Mesendoderm (in vitro differentiated cells): ENCODE measurements around the gene CCL25.

Experiments used
- DNase-seq: peaks from one replicate; pipeline ENCODE4 v3.0.0; 2013
- H2AK5ac ChIP-seq: 2 replicates; pipeline ENCODE4 v1.6.1; 2013; ENCODE audit warnings: low read length, inconsistent platforms
- H2BK120ac ChIP-seq: 2 replicates; pipeline ENCODE4 v1.6.1; 2013; ENCODE audit warnings: low read depth, mild to moderate bottlenecking, low read length, moderate library complexity, mixed read lengths
- H2BK15ac ChIP-seq: replicated peaks from 2 replicates; pipeline ENCODE4 v1.6.1; 2013; ENCODE audit warnings: low read depth, mild to moderate bottlenecking, moderate library complexity
- H2BK5ac ChIP-seq: 2 replicates; pipeline ENCODE4 v1.6.1; 2013; ENCODE audit warnings: low read length, inconsistent platforms
- H3K18ac ChIP-seq: 2 replicates; pipeline ENCODE4 v1.6.1; 2013; ENCODE audit warnings: mild to moderate bottlenecking, low read length, mixed read lengths
- H3K23ac ChIP-seq: one replicate; pipeline ENCODE4 v1.6.1; 2013; ENCODE audit warnings: low read length
- H3K27ac ChIP-seq: 2 replicates; pipeline ENCODE4 v1.5.1; 2013; ENCODE audit warnings: low read depth, mild to moderate bottlenecking, inconsistent platforms, low read length, moderate library complexity
- H3K27me3 ChIP-seq: 2 replicates; pipeline ENCODE4 v1.6.1; 2013; ENCODE audit warnings: low read length, control low read depth, mild to moderate bottlenecking, inconsistent platforms; ENCODE audit not compliant: insufficient read depth, poor library complexity
- H3K36me3 ChIP-seq: 2 replicates; pipeline ENCODE4 v1.6.1; 2013; ENCODE audit warnings: low read length, inconsistent platforms; ENCODE audit not compliant: control insufficient read depth, insufficient read depth
- H3K4ac ChIP-seq: one replicate; pipeline ENCODE4 v1.6.1; 2013; ENCODE audit warnings: low read depth, mild to moderate bottlenecking, low read length, moderate library complexity
- H3K4me1 ChIP-seq: 2 replicates; pipeline ENCODE4 v1.6.1; 2013; ENCODE audit warnings: low read depth, low read length, inconsistent platforms; ENCODE audit not compliant: control insufficient read depth
- H3K4me2 ChIP-seq: 2 replicates; pipeline ENCODE4 v1.6.1; 2013; ENCODE audit warnings: low read length
- H3K4me3 ChIP-seq: 2 replicates; pipeline ENCODE4 v1.5.1; 2013; ENCODE audit warnings: mild to moderate bottlenecking, low read length
- H3K56ac ChIP-seq: one replicate; pipeline ENCODE4 v1.6.1; 2013; ENCODE audit warnings: low read length
- H3K79me1 ChIP-seq: 2 replicates; pipeline ENCODE4 v1.6.1; 2013; ENCODE audit warnings: low read length, inconsistent platforms
- H3K79me2 ChIP-seq: 2 replicates; pipeline ENCODE4 v1.6.1; 2013; ENCODE audit warnings: mild to moderate bottlenecking, low read length; ENCODE audit not compliant: control insufficient read depth, insufficient read depth
- H3K9ac ChIP-seq: 2 replicates; pipeline ENCODE4 v1.6.1; 2013; ENCODE audit warnings: low read length, inconsistent platforms
- H4K5ac ChIP-seq: one replicate; pipeline ENCODE4 v1.6.1; 2013; ENCODE audit warnings: low read length
- H4K8ac ChIP-seq: one replicate; pipeline ENCODE4 v1.6.1; 2013; ENCODE audit warnings: low read depth, mild to moderate bottlenecking, control low read depth, low read length, moderate library complexity
- WGBS: extraction: QIAGEN DNeasy Blood & Tissue Kit; methylation state at CpG from one replicate; pipeline ENCODE4 v1.1.7; 2013; ENCODE audit warnings: low lambda C conversion rate, missing lambda C conversion rate; ENCODE audit not compliant: insufficient coverage; ENCODE audit errors: extremely low coverage; 5-methylcytosine and 5-hydroxymethylcytosine counted together

CCL25 gene

DNA sequence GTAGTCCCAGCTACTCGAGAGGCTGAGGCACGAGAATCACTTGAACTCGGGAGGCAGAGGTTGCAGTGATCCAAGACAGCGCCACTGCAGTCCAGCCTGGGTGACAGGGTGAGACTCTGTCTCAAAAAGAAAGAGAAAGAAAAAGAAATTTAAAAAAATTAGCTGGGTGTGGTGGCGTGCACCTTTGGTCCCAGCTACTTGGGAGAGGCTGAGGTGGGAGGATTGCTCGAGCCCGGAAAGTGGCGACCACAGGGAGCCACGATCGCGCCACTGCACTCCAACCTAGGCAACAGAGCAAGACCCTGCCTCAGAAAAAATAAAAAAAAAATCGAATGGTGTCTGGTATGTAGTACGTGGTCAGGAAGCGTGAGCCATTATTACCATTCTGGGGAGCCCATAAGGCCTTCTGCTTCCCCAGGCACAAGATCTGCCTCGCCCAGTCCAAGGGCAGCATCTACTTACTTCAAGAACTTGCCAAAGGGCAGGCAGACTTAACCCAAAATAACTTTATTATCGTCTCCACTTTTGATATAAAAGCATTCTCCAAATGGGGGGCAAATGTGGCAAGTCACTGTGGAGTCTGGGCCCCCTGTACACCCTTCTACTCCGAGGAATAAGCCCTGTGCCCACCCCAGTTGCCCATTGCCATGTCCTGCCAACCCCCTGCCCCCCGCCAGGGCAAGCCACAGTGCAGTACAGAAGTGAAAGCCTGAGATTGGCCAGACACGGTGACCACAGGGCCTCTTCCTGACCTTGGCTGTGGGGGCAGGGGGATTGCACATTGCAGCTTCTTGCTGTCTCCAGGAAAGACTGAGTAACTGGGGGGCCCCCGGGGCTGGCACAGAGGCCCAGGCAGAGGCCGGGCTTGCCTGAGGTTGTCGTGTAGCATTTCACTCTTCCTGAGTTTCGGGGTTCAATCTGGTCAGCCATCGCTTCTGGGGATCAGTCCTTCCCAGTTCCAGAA, 12.6 kb downstream of the CCL25 start:
- no peaks in the 10 kb centered on the region for H3K79me1 ChIP-seq
- no peak overlapping the region for H3K56ac ChIP-seq
- H2BK120ac ChIP-seq: no peak overlapping the region
- H3K27me3 ChIP-seq: no peaks in the 10 kb centered on the region
- H3K23ac ChIP-seq: no peak overlapping the region
- no peak overlapping the region for H4K8ac ChIP-seq
- no peak for DNase-seq
- no peak overlapping the region for H3K18ac ChIP-seq
- H3K4me2 ChIP-seq: no peak overlapping the region
- no peak overlapping the region for H2BK15ac ChIP-seq
- no peak overlapping the region for H2AK5ac ChIP-seq
- no peak overlapping the region for H3K4ac ChIP-seq
- WGBS: no CpG with 5 or more reads among the region's 24 CpGs
- no peak overlapping the region for H3K4me3 ChIP-seq
- no peak overlapping the region for H4K5ac ChIP-seq
- no peak overlapping the region for H2BK5ac ChIP-seq
- no peaks in the 10 kb centered on the region for H3K4me1 ChIP-seq
- no peak overlapping the region for H3K9ac ChIP-seq
- no peak overlapping the region for H3K27ac ChIP-seq
- no peaks in the 10 kb centered on the region for H3K79me2 ChIP-seq
- no peaks in the 10 kb centered on the region for H3K36me3 ChIP-seq

GRCh38 chr19:8065875-8066261, 13.3 kb downstream of the CCL25 start:
- H3K23ac ChIP-seq: no peak overlapping the region

DNA sequence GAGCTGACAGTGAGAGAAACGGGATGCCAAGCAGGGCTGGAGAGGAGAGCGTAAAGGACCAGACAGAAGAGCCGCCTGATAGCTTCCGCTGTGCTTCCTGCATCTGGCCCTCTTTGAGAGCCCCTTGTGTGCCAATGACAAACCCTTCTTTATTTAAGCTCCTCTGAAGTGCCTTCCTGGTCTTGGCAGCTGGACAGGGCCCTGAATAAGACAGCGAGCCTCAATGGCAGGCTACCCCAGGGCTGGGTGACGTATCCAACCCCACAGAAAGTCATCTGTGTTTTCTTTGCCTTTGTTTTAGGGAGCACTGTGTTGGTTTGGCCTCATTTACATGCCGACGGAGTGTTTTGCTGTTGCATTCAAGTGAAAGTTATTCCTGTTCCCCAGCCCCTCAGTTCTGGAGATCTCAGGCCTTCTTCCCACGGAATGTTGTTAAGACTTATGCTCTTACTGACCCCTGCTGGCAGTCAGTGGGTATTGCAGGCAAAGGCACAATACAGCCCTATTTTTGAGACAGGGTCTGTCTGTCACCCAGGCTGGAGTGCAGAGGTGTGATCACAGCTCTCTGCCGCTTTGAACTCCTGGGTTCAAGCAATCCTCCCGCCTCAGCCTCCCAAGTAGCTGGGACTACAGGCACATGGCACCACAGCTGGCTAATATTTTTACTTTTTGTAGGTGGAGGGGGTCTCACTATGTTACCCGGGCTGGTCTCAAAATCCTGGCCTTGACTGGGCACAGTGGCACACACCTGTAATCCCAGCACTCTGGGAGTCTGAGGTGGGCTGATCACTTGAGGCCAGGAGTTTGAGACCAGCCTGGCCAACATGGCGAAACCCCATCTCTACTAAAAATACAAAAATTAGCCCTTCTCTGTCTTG, 16.8 kb downstream of the CCL25 start:
- Histone ChIP-seq H2AK5ac (no peak overlapping the region), H3K27ac (no peak overlapping the region)

More at GRCh38 chr19:8065875-8066261, 13.3 kb downstream of the CCL25 start:
- H2BK15ac ChIP-seq: no peak overlapping the region
- H3K4ac ChIP-seq: no peak overlapping the region
- H2BK120ac ChIP-seq: no peak overlapping the region
- no peak overlapping the region for H3K4me3 ChIP-seq
- no peak overlapping the region for H3K27ac ChIP-seq
- H3K79me2 ChIP-seq: no peaks in the 10 kb centered on the region
- no peak overlapping the region for H2BK5ac ChIP-seq
- H3K79me1 ChIP-seq: no peaks in the 10 kb centered on the region
- no peak overlapping the region for H4K8ac ChIP-seq
- WGBS: no CpG with 5 or more reads among the region's 20 CpGs
- no peak overlapping the region for H2AK5ac ChIP-seq
- DNase-seq: no peak
- H3K27me3 ChIP-seq: no peaks in the 10 kb centered on the region
- H3K4me1 ChIP-seq: no peaks in the 10 kb centered on the region
- H3K9ac ChIP-seq: no peak overlapping the region
- no peak overlapping the region for H4K5ac ChIP-seq
- no peak overlapping the region for H3K4me2 ChIP-seq
- H3K36me3 ChIP-seq: no peaks in the 10 kb centered on the region
- H3K56ac ChIP-seq: no peak overlapping the region
- no peak overlapping the region for H3K18ac ChIP-seq

DNA sequence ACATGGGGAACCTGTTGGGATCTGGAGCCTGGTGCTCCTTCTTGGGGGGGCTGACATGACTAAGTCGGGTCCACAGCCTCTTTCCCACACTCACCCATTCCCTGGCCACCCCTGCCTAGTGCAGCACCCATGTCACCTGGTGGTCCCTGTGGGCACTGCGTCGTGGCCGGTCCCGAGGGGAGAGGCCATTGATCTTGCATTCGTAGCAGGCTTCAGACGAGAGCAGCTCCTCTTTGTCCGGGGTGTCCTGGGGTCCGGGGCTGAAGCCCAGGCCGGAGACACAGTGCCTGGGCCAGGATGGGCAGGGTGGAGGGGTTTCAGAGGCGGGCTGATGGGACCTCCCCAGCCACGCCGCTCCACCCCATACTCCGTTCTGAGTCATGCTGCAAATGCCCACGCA, 19.4 kb downstream of the CCL25 start:
- Histone ChIP-seq H3K4me2 (no peak overlapping the region), H4K8ac (no peak overlapping the region), H4K5ac (no peak overlapping the region), H3K79me1 (no peaks in the 10 kb centered on the region), H3K79me2 (no peaks in the 10 kb centered on the region), H3K18ac (no peak overlapping the region), H2BK5ac (no peak overlapping the region), H3K4me3 (no peak overlapping the region), H3K23ac (no peak overlapping the region), H3K4ac (no peak overlapping the region), H3K27me3 (no peaks in the 10 kb centered on the region), H3K9ac (no peak overlapping the region), H3K56ac (no peak overlapping the region), H3K4me1 (no peaks in the 10 kb centered on the region), H3K36me3 (peaks cover 5% of the 10 kb centered on the region), H2BK120ac (no peak overlapping the region), H3K27ac (no peak overlapping the region), H2BK15ac (no peak overlapping the region), H2AK5ac (no peak overlapping the region)
- DNase-seq: no peak
- WGBS: no CpG with 5 or more reads among the region's 15 CpGs

More for the DNA sequence above, 16.8 kb downstream of the CCL25 start:
- no peak overlapping the region for H3K56ac ChIP-seq
- no peak overlapping the region for H3K4me3 ChIP-seq
- H3K4ac ChIP-seq: no peak overlapping the region
- no peak overlapping the region for H3K9ac ChIP-seq
- no peaks in the 10 kb centered on the region for H3K79me2 ChIP-seq
- H2BK5ac ChIP-seq: no peak overlapping the region
- no peaks in the 10 kb centered on the region for H3K36me3 ChIP-seq
- no peaks in the 10 kb centered on the region for H3K4me1 ChIP-seq
- no peaks in the 10 kb centered on the region for H3K27me3 ChIP-seq
- WGBS: no CpG with 5 or more reads among the region's 13 CpGs
- no peaks in the 10 kb centered on the region for H3K79me1 ChIP-seq
- H2BK15ac ChIP-seq: no peak overlapping the region
- H3K23ac ChIP-seq: no peak overlapping the region
- DNase-seq: peak; percentile 82
- H4K8ac ChIP-seq: no peak overlapping the region
- H3K4me2 ChIP-seq: no peak overlapping the region
- no peak overlapping the region for H2BK120ac ChIP-seq
- H3K18ac ChIP-seq: no peak overlapping the region
- no peak overlapping the region for H4K5ac ChIP-seq

DNA sequence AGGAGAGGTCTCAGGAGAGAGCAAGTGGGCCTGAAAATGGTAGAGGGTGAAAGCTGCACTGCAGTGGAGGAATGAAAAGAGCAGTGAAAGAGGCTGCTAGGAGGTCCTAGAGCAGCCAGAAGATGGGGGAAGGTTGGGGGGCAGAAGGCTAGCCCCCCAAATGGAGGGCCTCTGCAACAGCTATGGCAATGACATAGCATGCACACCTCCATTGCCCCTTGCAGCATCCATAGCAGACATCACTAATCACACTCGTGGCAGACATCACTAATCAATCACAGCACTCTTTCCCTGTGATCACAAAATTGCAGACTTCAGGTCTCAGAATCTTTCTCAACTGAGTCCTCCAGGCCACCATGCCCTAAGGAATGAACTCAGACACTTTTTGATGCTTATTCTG, 21.9 kb downstream of the CCL25 start:
- H4K5ac ChIP-seq: no peak overlapping the region
- no peak for DNase-seq
- no peak overlapping the region for H3K27ac ChIP-seq
- no peak overlapping the region for H4K8ac ChIP-seq
- no CpG with 5 or more reads among the region's 1 CpG for WGBS
- no peak overlapping the region for H3K4me3 ChIP-seq
- H3K79me1 ChIP-seq: no peaks in the 10 kb centered on the region
- H2BK15ac ChIP-seq: no peak overlapping the region
- no peak overlapping the region for H3K23ac ChIP-seq
- no peak overlapping the region for H3K4me2 ChIP-seq
- H3K18ac ChIP-seq: no peak overlapping the region
- no peak overlapping the region for H2AK5ac ChIP-seq
- no peak overlapping the region for H3K4ac ChIP-seq
- H3K27me3 ChIP-seq: no peaks in the 10 kb centered on the region
- H2BK5ac ChIP-seq: no peak overlapping the region
- peaks cover 5% of the 10 kb centered on the region for H3K36me3 ChIP-seq
- H3K56ac ChIP-seq: no peak overlapping the region
- no peaks in the 10 kb centered on the region for H3K79me2 ChIP-seq
- no peak overlapping the region for H2BK120ac ChIP-seq
- H3K4me1 ChIP-seq: no peaks in the 10 kb centered on the region
- no peak overlapping the region for H3K9ac ChIP-seq
